Measurements from ENCODE around the gene MR1. TPM values are rescaled to one million over a fixed set of nuclear protein-coding genes. Genes with fewer than 3 reads are reported as not detected.

MR1 gene
- total RNA-seq, 1 donor from 2014 or later = 2.6 TPM

DNA sequence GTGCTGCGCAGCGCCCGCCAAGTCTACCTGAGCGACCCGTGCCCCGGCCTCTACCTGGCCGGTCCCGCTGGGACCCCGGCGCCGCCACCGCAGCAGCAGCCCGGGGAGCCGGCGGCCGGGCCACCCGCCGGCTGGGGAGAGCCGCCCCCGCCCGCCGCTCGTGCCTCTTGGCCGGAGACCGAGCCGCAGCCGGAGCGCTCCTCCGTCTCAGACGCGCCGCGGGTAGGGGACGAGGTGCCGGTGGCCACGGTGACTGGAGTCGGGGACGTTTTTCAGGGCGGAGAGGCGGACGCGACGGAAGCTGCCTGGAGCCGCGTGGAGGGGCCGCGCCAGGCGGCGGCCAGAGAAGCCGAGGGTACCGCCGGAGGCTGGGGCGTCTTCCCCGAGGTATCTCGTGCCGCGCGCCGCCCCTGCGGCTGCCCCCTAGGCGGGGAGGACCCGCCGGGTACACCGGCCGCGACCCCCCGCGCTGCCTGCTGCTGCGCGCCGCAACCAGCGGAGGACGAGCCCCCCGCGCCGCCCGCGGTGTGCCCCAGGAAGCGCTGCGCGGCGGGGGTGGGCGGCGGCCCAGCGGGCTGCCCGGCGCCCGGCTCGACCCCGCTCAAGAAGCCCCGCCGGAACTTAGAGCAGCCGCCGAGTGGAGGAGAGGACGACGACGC is 55.4 kb downstream of the MR1 start:
- peaks cover 0 to 2% (median 0%) of the 10 kb centered on the region in 3 donors for H3K36me3 ChIP-seq (ENCODE audit: control insufficient read depth in 3 of 3, insufficient read depth in 3 of 3, low read length in 3 of 3)
- H3K4me3 ChIP-seq (ENCODE audit: low read length in 3 of 3) = peak overlapping the region; percentile 86 to 98 (median 96)
- H3K27me3 ChIP-seq (ENCODE audit: control insufficient read depth in 3 of 3, insufficient read depth in 3 of 3, low read length in 3 of 3) = no peaks in the 10 kb centered on the region
- peak overlapping the region; percentile 83 to 96 (median 92) for H3K9ac ChIP-seq (ENCODE audit: low read depth in 1 of 3, low read length in 3 of 3)
- peaks cover 26 to 37% (median 28%) of the 10 kb centered on the region in 3 donors for H3K4me1 ChIP-seq (ENCODE audit: control insufficient read depth in 3 of 3, insufficient read depth in 3 of 3, low read length in 3 of 3)
- no peaks in the 10 kb centered on the region for H3K9me3 ChIP-seq (ENCODE audit: control insufficient read depth in 3 of 3, low read length in 3 of 3)
- H3K27ac ChIP-seq (ENCODE audit: low read depth, low read length) = peak overlapping the region; percentile 92

DNA sequence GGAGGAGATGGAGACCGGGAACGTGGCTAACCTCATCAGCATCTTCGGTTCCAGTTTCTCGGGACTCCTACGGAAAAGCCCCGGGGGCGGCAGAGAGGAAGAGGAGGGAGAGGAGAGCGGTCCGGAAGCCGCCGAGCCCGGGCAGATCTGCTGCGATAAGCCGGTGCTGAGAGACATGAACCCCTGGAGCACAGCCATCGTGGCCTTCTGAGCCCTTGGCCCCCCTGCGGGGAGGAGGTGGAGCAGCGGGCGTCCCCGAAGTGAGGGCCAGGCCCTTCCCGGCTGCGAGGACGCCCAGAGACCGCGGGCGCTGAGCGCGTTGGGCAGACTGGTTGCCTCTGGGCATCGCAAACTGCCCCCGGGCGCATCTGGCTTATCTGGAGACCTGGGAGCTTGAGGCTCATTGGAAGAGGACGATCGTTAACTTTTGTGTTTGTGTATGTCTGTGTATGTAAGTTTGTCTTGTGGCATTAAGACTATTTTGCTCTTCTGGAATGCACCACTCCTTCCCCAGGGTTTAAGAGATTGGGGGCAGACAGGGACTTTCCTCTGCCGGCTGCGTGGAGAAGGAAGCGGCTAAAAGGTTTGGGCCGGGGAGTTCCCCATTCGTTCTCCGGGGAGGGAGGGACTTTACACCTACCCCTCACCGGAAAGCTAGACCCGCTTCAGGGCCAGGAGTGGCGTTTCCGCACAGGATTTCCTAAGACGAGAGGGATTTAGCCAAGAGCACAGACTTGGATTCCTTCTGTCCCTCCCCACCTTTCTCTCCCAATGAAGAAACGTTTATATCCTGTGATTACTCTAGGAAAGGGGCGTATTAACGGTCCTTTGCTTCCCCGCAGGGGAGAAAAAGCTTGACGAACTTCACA is 56.1 kb downstream of the MR1 start:
- H3K4me3 ChIP-seq (ENCODE audit: low read length in 3 of 3) = peak overlapping the region; percentile 75 to 98 (median 96)
- peaks cover 0 to 2% (median 0%) of the 10 kb centered on the region in 3 donors for H3K36me3 ChIP-seq (ENCODE audit: control insufficient read depth in 3 of 3, insufficient read depth in 3 of 3, low read length in 3 of 3)
- peak overlapping the region; percentile 83 to 96 (median 92) for H3K9ac ChIP-seq (ENCODE audit: low read depth in 1 of 3, low read length in 3 of 3)
- no peaks in the 10 kb centered on the region for H3K9me3 ChIP-seq (ENCODE audit: control insufficient read depth in 3 of 3, low read length in 3 of 3)
- peaks cover 30 to 37% (median 31%) of the 10 kb centered on the region in 3 donors for H3K4me1 ChIP-seq (ENCODE audit: control insufficient read depth in 3 of 3, insufficient read depth in 3 of 3, low read length in 3 of 3)
- peak overlapping the region; percentile 92 for H3K27ac ChIP-seq (ENCODE audit: low read depth, low read length)
- H3K27me3 ChIP-seq (ENCODE audit: control insufficient read depth in 3 of 3, insufficient read depth in 3 of 3, low read length in 3 of 3) = no peaks in the 10 kb centered on the region

DNA sequence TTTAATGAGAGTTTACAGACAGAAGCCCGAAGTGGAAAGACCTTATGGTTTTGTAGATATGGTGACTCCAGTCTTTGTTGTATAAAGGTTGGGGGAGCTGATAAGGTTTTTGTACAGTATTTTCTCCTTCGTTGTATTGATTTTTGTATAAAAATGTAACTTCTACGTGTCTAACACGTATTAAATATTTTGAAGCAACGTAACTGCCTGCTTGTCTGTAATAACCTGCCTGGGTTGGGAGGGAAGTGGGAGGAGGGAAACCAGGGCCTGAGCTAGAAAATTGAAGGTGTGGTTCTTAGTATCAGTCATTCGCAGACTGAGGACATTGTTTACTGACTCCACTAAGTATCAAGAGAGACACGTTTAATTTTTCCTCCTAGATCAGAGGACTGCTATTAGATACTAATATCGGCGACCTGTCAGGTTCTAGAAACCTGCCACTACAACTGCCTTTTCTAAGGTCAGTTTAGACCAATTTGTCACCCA is 56.9 kb downstream of the MR1 start:
- Histone ChIP-seq H3K4me3 (ENCODE audit: low read length in 3 of 3) (peak overlapping the region; percentile 75 to 98 (median 96)), H3K9ac (ENCODE audit: low read depth in 1 of 3, low read length in 3 of 3) (peak overlapping the region; percentile 83 to 96 (median 92)), H3K27ac (ENCODE audit: low read depth, low read length) (peak overlapping the region; percentile 92), H3K9me3 (ENCODE audit: control insufficient read depth in 3 of 3, low read length in 3 of 3) (no peaks in the 10 kb centered on the region), H3K27me3 (ENCODE audit: control insufficient read depth in 3 of 3, insufficient read depth in 3 of 3, low read length in 3 of 3) (no peaks in the 10 kb centered on the region), H3K36me3 (ENCODE audit: control insufficient read depth in 3 of 3, insufficient read depth in 3 of 3, low read length in 3 of 3) (peaks cover 0 to 2% (median 0%) of the 10 kb centered on the region in 3 donors), H3K4me1 (ENCODE audit: control insufficient read depth in 3 of 3, insufficient read depth in 3 of 3, low read length in 3 of 3) (peaks cover 37 to 45% (median 39%) of the 10 kb centered on the region in 3 donors)

DNA sequence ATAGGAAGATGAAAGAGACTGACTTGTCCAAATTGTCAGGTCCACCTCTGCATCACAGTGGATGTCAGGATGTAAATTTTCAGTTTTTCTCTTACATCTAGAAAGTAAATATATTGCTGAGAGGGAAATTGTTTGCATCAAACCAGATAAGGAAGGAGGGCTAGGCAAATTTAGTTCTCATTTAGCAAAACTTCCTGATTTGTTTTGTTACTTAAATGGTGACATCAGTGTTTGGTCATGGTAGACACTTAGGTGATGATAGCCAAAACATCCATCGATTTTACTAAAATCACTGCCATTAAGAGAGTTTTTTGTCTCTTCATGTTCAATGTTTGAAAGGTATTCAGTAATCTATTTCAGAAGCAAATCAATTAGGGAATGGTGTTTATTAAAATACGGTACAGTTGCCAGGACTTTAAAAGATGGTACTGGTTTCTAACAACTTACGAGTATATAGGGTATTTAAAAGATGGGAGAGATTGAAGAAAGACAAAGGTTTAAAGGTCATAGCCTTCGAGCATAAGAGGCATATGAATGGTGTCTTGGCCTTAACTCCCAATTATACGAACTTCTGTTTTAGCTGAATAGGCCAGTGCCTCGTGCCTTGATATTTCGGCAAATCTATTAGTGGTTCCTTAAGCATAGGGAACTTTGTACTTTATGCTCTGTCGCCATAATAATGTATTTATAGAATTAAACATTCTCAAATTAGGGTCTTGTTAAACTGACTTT is 57.7 kb downstream of the MR1 start:
- Histone ChIP-seq H3K9ac (ENCODE audit: low read depth in 1 of 3, low read length in 3 of 3) (peak overlapping the region; percentile 8 to 96 (median 92)), H3K4me1 (ENCODE audit: control insufficient read depth in 3 of 3, insufficient read depth in 3 of 3, low read length in 3 of 3) (peaks cover 42 to 53% (median 46%) of the 10 kb centered on the region in 3 donors), H3K4me3 (ENCODE audit: low read length in 3 of 3) (peak overlapping the region in 2 of 3 donors; percentile 75 to 98), H3K27ac (ENCODE audit: low read depth, low read length) (peak overlapping the region; percentile 92), H3K36me3 (ENCODE audit: control insufficient read depth in 3 of 3, insufficient read depth in 3 of 3, low read length in 3 of 3) (peaks cover 0 to 2% (median 0%) of the 10 kb centered on the region in 3 donors), H3K9me3 (ENCODE audit: control insufficient read depth in 3 of 3, low read length in 3 of 3) (no peaks in the 10 kb centered on the region), H3K27me3 (ENCODE audit: control insufficient read depth in 3 of 3, insufficient read depth in 3 of 3, low read length in 3 of 3) (no peaks in the 10 kb centered on the region)

DNA sequence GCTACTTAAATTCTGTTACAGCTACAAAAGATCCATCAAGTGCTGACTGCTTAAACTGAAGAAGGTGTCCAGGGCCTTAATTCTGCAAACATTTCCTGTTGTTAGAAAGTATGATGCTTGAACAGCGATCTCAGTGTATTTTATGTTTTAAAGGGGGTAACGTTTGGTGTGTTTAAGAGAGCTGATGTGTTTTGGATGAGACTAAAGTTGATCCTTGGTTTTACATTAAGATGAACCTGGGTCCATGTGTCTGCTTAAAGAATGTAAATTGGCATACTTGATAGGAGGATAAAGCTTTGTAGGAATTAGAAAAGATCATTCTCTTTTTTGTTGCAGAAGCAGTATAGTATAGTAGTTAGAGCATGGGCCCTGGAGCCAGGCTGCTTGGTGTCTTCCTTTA is 58.3 kb downstream of the MR1 start:
- Histone ChIP-seq H3K27me3 (ENCODE audit: control insufficient read depth in 3 of 3, insufficient read depth in 3 of 3, low read length in 3 of 3) (no peaks in the 10 kb centered on the region), H3K9ac (ENCODE audit: low read depth in 1 of 3, low read length in 3 of 3) (peak overlapping the region in 1 of 3 donors; percentile 39), H3K4me3 (ENCODE audit: low read length in 3 of 3) (peak overlapping the region in 1 of 3 donors; percentile 32), H3K36me3 (ENCODE audit: control insufficient read depth in 3 of 3, insufficient read depth in 3 of 3, low read length in 3 of 3) (peaks cover 0 to 2% (median 0%) of the 10 kb centered on the region in 3 donors), H3K4me1 (ENCODE audit: control insufficient read depth in 3 of 3, insufficient read depth in 3 of 3, low read length in 3 of 3) (peaks cover 48 to 58% (median 51%) of the 10 kb centered on the region in 3 donors), H3K9me3 (ENCODE audit: control insufficient read depth in 3 of 3, low read length in 3 of 3) (no peaks in the 10 kb centered on the region), H3K27ac (ENCODE audit: low read depth, low read length) (no peak overlapping the region)

DNA sequence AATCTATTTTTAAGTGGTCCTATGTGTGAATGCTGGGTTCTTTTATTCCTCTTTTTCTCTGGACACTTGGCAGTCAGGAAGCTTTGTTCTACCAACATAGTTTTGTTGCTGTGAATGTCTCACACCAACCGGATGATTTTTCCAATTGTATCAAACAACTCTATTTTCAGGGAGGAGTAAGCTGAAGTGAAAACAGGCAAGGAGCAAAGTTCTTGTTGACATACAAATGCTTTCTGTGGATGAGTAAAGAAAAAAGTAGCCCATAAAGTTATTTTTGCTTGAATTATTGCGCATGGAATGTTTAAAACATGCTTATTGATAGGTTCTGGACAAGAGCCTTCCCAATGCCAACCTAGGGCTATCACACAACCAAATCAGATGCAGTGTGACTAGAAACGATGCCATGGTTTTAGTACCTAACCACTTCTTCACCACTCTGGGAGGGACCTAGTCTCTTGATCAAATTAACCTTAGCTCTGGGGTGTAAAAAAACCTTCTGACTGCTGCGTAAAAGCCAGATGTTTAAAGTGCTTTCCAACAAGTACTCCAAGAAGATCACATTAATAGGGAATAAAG is 59.2 kb downstream of the MR1 start:
- Histone ChIP-seq H3K4me1 (ENCODE audit: control insufficient read depth in 3 of 3, insufficient read depth in 3 of 3, low read length in 3 of 3) (peaks cover 44 to 54% (median 49%) of the 10 kb centered on the region in 3 donors), H3K27me3 (ENCODE audit: control insufficient read depth in 3 of 3, insufficient read depth in 3 of 3, low read length in 3 of 3) (no peaks in the 10 kb centered on the region), H3K36me3 (ENCODE audit: control insufficient read depth in 3 of 3, insufficient read depth in 3 of 3, low read length in 3 of 3) (peaks cover 0 to 2% (median 0%) of the 10 kb centered on the region in 3 donors), H3K9me3 (ENCODE audit: control insufficient read depth in 3 of 3, low read length in 3 of 3) (no peaks in the 10 kb centered on the region), H3K4me3 (ENCODE audit: low read length in 3 of 3) (no peak overlapping the region), H3K27ac (ENCODE audit: low read depth, low read length) (peak overlapping the region; percentile 37), H3K9ac (ENCODE audit: low read depth in 1 of 3, low read length in 3 of 3) (peak overlapping the region in 1 of 3 donors; percentile 39)

DNA sequence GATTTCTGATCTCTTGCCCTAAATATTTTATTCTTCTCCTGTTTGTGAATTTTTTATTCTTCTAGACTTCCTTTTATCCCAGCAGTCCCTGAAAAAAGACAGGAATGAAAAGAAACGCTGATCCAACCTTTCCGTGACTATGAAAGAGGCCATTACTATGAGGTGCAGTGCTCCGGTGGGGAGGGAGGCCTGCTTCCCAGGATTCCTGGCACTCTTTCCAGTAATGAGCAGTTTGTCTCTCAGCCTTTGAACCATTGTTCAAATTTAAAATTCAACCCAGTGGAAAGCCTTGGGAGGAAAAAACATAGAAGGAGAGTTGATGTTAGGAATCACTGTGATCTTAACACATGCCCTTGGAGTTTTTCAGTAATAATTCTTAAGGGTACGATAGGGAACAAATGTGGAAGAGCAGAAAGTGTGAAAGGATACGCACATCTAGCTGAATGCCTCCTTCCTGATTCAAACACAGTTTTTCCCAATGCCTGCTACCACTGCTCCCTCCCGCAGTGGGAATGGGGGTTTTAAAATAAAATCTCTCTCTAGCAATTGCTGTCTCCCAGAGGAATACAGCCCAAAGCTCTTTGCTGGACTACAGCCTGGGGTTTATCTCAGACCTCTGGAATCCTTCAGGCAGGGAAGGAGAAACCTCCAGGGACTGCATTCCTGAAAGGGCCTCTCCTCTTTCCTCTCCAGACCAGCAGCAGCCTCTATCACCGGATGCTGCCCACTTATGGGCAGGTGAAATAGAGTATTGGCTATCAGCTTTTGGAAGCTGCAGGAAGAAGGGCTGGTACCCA is 60.8 kb downstream of the MR1 start:
- H3K4me1 ChIP-seq (ENCODE audit: control insufficient read depth in 3 of 3, insufficient read depth in 3 of 3, low read length in 3 of 3) = peaks cover 49 to 58% (median 53%) of the 10 kb centered on the region in 3 donors
- no peak overlapping the region for H3K4me3 ChIP-seq (ENCODE audit: low read length in 3 of 3)
- H3K9ac ChIP-seq (ENCODE audit: low read depth in 1 of 3, low read length in 3 of 3) = no peak overlapping the region

DNA sequence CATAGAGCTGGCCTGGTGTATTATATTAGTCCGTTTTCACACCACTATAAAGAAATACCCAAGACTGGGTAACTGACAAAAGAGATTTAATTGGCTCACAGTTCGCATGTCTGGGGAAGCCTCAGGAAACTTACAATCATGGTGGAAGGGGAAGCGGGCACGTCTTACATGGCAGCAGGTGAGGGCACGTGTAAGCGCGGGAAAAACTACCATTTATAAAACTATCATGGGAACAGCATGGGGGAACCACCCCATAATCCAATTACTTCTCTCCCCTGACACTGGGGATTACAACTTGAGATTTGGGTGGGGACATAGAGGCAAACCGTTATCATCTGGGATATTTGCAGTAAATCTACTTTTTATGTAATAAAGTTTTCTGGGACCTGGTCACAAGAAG is 61.5 kb downstream of the MR1 start:
- H3K4me3 ChIP-seq (ENCODE audit: low read length in 3 of 3) = no peak overlapping the region
- H3K27me3 ChIP-seq (ENCODE audit: control insufficient read depth in 3 of 3, insufficient read depth in 3 of 3, low read length in 3 of 3) = no peaks in the 10 kb centered on the region
- H3K9ac ChIP-seq (ENCODE audit: low read depth in 1 of 3, low read length in 3 of 3) = no peak overlapping the region
- H3K9me3 ChIP-seq (ENCODE audit: control insufficient read depth in 3 of 3, low read length in 3 of 3) = no peaks in the 10 kb centered on the region
- no peaks in the 10 kb centered on the region for H3K36me3 ChIP-seq (ENCODE audit: control insufficient read depth in 3 of 3, insufficient read depth in 3 of 3, low read length in 3 of 3)
- no peak overlapping the region for H3K27ac ChIP-seq (ENCODE audit: low read depth, low read length)
- peaks cover 52 to 58% (median 56%) of the 10 kb centered on the region in 3 donors for H3K4me1 ChIP-seq (ENCODE audit: control insufficient read depth in 3 of 3, insufficient read depth in 3 of 3, low read length in 3 of 3)

More for the DNA sequence above, 60.8 kb downstream of the MR1 start:
- H3K36me3 ChIP-seq (ENCODE audit: control insufficient read depth in 3 of 3, insufficient read depth in 3 of 3, low read length in 3 of 3) = no peaks in the 10 kb centered on the region
- no peaks in the 10 kb centered on the region for H3K27me3 ChIP-seq (ENCODE audit: control insufficient read depth in 3 of 3, insufficient read depth in 3 of 3, low read length in 3 of 3)
- H3K27ac ChIP-seq (ENCODE audit: low read depth, low read length) = peak overlapping the region; percentile 5
- no peaks in the 10 kb centered on the region for H3K9me3 ChIP-seq (ENCODE audit: control insufficient read depth in 3 of 3, low read length in 3 of 3)

All from skeletal muscle tissue (tissue), 4 donors.